Endometrium (tissue), 2 donors: ENCODE results near the gene SPEM1.

ENCODE experiments used
- FAIRE-seq: peaks from 2 replicates; lab custom pipeline; 2012; peaks lifted over from hg19 to GRCh38; lab: Jason Lieb, UNC
- donor health status: control.
- donor health status: control.

SPEM1 gene

GRCh38 chr17:7418472-7419152, 1.5 kb upstream of the SPEM1 start:
- FAIRE-seq = no peak

GRCh38 chr17:7421186-7421585, 1.1 kb downstream of the SPEM1 start:
- no peak for FAIRE-seq

- no peak for FAIRE-seq
Measured at GRCh38 chr17:7423679-7424078, 3.6 kb downstream of the SPEM1 start.

GRCh38 chr17:7425316-7425715, 5.2 kb downstream of the SPEM1 start, which contains the start of gene SPEM2:
Gene SPEM2, plus strand, starts transcription at chr17:7425616. Its CDS starts 73 bp downstream, at chr17:7425689.
- no peak for FAIRE-seq

GRCh38 chr17:7425756-7426155, 5.6 kb downstream of the SPEM1 start:
- no peak for FAIRE-seq

GRCh38 chr17:7426203-7426863, 6.2 kb downstream of the SPEM1 start:
- no peak for FAIRE-seq

- no peak for FAIRE-seq
Measured at GRCh38 chr17:7426896-7427489, 6.9 kb downstream of the SPEM1 start.

- FAIRE-seq = no peak
Measured at GRCh38 chr17:7427549-7427948, 7.4 kb downstream of the SPEM1 start.

- no peak for FAIRE-seq
Measured at GRCh38 chr17:7428557-7428956, 8.4 kb downstream of the SPEM1 start, which contains the start of gene SPEM3. Gene SPEM3, plus strand, starts transcription at chr17:7428857. Its CDS starts 46 bp downstream, at chr17:7428903.

GRCh38 chr17:7429722-7430121, 9.6 kb downstream of the SPEM1 start:
- no peak for FAIRE-seq

- no peak for FAIRE-seq
Measured at GRCh38 chr17:7431231-7431630, 11.1 kb downstream of the SPEM1 start.

GRCh38 chr17:7432296-7432695, 12.2 kb downstream of the SPEM1 start:
- FAIRE-seq = no peak

- no peak for FAIRE-seq
Measured at GRCh38 chr17:7435676-7436555, 15.8 kb downstream of the SPEM1 start.

GRCh38 chr17:7436556-7437368, 16.6 kb downstream of the SPEM1 start:
- FAIRE-seq = no peak

- no peak for FAIRE-seq
Measured at GRCh38 chr17:7437369-7437863, 17.3 kb downstream of the SPEM1 start.

- no peak for FAIRE-seq
Measured at GRCh38 chr17:7437950-7438614, 18.0 kb downstream of the SPEM1 start.

- no peak for FAIRE-seq
Measured at GRCh38 chr17:7438656-7439460, 18.7 kb downstream of the SPEM1 start.

GRCh38 chr17:7439462-7440112, 19.5 kb downstream of the SPEM1 start, which contains the start of gene FGF11:
Gene FGF11, plus strand, starts transcription at chr17:7439512. Its CDS starts 109 bp downstream, at chr17:7439621.
- FAIRE-seq = no peak
